ENCODE results near the gene MFGE8.
A peak's percentile ranks its signal among the peaks of the same experiment; 100 is the strongest.

The MFGE8 gene

DNA sequence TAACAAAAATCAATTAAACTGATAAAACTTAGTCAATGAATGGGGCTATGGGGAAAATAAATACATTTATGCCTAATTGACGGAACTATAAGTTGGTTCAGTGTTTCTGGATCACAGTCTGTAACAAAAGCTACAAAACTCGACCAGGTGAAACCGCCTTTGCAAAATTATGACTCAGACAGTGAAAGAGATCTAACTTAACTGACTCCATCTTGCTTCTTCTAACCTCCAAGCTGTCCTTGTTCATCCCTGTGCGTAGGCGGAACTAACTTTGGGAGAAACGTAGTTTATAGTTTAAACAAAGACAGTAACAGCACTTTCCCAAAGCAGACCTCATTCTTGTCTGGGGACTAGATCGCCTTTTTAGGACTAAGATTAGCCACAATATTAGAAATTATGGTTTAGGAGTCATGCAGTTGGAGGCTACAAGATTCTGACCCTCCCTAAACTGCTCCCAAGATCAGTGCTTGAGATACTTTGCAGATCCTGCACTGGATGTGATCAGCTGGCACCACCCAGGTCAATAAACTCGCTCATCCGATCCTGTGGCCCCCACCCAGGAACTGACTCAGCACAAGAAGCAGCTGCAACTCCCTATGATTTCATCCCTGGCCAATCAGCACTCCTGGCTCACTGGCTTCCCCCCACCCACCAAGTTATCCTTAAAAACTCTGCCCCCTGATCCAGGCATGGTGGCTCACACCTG is 7.2 kb upstream of the MFGE8 start:
- Histone ChIP-seq H3K36me3 (no peaks in the 10 kb centered on the region), H3K4me3 (ENCODE audit: low read depth in 1 of 2, low read length in 1 of 2) (no peak overlapping the region), H3K4me1 (ENCODE audit: control insufficient read depth in 1 of 2, insufficient read depth in 1 of 2, low read depth in 1 of 2, low read length in 1 of 2) (no peaks in the 10 kb centered on the region), H3K27ac (no peak overlapping the region), H3K27me3 (peaks cover 7% of the 10 kb centered on the region), H3K9me3 (no peaks in the 10 kb centered on the region)
- TF ChIP-seq, protein P1, sequence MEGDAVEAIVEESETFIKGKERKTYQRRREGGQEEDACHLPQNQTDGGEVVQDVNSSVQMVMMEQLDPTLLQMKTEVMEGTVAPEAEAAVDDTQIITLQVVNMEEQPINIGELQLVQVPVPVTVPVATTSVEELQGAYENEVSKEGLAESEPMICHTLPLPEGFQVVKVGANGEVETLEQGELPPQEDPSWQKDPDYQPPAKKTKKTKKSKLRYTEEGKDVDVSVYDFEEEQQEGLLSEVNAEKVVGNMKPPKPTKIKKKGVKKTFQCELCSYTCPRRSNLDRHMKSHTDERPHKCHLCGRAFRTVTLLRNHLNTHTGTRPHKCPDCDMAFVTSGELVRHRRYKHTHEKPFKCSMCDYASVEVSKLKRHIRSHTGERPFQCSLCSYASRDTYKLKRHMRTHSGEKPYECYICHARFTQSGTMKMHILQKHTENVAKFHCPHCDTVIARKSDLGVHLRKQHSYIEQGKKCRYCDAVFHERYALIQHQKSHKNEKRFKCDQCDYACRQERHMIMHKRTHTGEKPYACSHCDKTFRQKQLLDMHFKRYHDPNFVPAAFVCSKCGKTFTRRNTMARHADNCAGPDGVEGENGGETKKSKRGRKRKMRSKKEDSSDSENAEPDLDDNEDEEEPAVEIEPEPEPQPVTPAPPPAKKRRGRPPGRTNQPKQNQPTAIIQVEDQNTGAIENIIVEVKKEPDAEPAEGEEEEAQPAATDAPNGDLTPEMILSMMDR (IDR thresholded peaks at IDR 0.05) = no peak

DNA sequence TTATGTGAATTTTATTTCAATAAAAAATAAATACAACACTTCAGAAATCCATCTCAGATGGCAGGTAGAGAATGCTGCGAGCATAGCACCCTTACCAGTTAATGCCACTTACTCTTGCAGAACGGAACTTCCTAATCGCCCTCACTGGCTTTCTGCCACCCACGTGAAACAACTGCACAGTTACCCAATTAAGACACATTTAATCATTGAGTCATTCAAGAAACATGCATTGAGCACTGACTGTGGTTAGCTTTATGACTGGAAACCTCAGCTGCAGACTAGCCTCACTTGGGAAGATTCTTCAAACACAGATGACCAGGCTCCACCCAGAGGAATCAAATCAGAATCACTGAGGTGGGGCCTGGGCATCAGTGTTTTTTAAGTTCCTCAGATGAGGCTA is 5.6 kb upstream of the MFGE8 start:
- Histone ChIP-seq H3K27me3 (peaks cover 16% of the 10 kb centered on the region), H3K36me3 (no peaks in the 10 kb centered on the region), H3K27ac (no peak overlapping the region), H3K9me3 (no peaks in the 10 kb centered on the region), H3K4me1 (ENCODE audit: control insufficient read depth in 1 of 2, insufficient read depth in 1 of 2, low read depth in 1 of 2, low read length in 1 of 2) (no peaks in the 10 kb centered on the region), H3K4me3 (ENCODE audit: low read depth in 1 of 2, low read length in 1 of 2) (no peak overlapping the region)
- TF ChIP-seq, protein P1 (IDR thresholded peaks at IDR 0.05) = no peak

GRCh38 chr15:88917760-88918159 is 4.6 kb upstream of the MFGE8 start:
- Histone ChIP-seq H3K4me3 (ENCODE audit: low read depth in 1 of 2, low read length in 1 of 2) (no peak overlapping the region), H3K9me3 (no peaks in the 10 kb centered on the region), H3K27me3 (peaks cover 26% of the 10 kb centered on the region), H3K27ac (no peak overlapping the region), H3K4me1 (ENCODE audit: control insufficient read depth in 1 of 2, insufficient read depth in 1 of 2, low read depth in 1 of 2, low read length in 1 of 2) (peaks cover 3 to 9% of the 10 kb centered on the region in 2 experiments), H3K36me3 (no peaks in the 10 kb centered on the region)
- TF ChIP-seq, protein P1 (IDR thresholded peaks at IDR 0.05) = no peak

- no peaks in the 10 kb centered on the region for H3K36me3 ChIP-seq
- TF ChIP-seq, protein P1 (IDR thresholded peaks at IDR 0.05) = no peak
- H3K4me3 ChIP-seq (ENCODE audit: low read depth in 1 of 2, low read length in 1 of 2) = no peak overlapping the region
- H3K4me1 ChIP-seq (ENCODE audit: control insufficient read depth in 1 of 2, insufficient read depth in 1 of 2, low read depth in 1 of 2, low read length in 1 of 2) = peaks cover 3 to 13% of the 10 kb centered on the region in 2 experiments
- no peaks in the 10 kb centered on the region for H3K9me3 ChIP-seq
- H3K27ac ChIP-seq = no peak overlapping the region
- peaks cover 45% of the 10 kb centered on the region for H3K27me3 ChIP-seq
Measured at GRCh38 chr15:88915354-88915753, 2.2 kb upstream of the MFGE8 start.

DNA sequence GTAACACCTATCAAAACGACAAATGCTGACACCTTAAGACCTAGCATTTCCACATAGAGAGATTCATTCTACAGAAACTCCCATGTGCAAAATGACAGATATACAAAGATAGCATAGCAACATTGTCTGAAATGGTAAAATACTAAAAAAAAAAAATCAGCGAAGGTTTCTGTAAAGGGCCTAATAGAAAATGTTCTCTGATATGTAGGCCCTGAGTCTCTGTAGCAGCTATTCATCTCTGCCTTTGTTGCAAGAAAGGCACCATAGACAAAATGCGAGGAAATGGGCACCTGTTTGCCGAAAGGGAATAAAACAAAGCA is 631 bp upstream of the MFGE8 start:
- H3K4me3 ChIP-seq (ENCODE audit: low read depth in 1 of 2, low read length in 1 of 2) = peak overlapping the region in 1 of 2 experiments; percentile 65
- peaks cover 44% of the 10 kb centered on the region for H3K27me3 ChIP-seq
- TF ChIP-seq, protein P1 (IDR thresholded peaks at IDR 0.05) = no peak
- H3K9me3 ChIP-seq = no peaks in the 10 kb centered on the region
- peaks cover 3 to 13% of the 10 kb centered on the region in 2 experiments for H3K4me1 ChIP-seq (ENCODE audit: control insufficient read depth in 1 of 2, insufficient read depth in 1 of 2, low read depth in 1 of 2, low read length in 1 of 2)
- no peak overlapping the region for H3K27ac ChIP-seq
- H3K36me3 ChIP-seq = no peaks in the 10 kb centered on the region

All from neutrophil (primary cell).